IMR-90 (cell line): ENCODE measurements around the gene NANOS1. TPM values are rescaled to one million over a fixed set of nuclear protein-coding genes. Genes with fewer than 3 reads are reported as not detected.

Experiments used
- ATAC-seq: fragments of 200-7000 bp; cut with Tn5 transposase; 2 replicates; pipeline ENCODE4 v1.9.1; 2020; ENCODE audit warnings: low read depth, mild to moderate bottlenecking, moderate library complexity
- BruUV-seq: library from RNA; stranded (reverse); fragments of 400-500 nt; replicated peaks from 2 replicates; lab custom pipeline; 2021; lab: Mats Ljungman, UMichigan
- CTCF ChIA-PET: fragments of 300-600 bp; formaldehyde crosslinking; extraction: SDS; loops from one replicate; lab custom pipeline; 2021; ENCODE audit warnings: antibody characterized with exemption; lab: Yijun Ruan, JAX
- POLR2A ChIA-PET: fragments of 300-600 bp; sonication (Branson Sonifier 250); formaldehyde crosslinking; loops from one replicate; lab custom pipeline; 2022; ENCODE audit warnings: antibody characterized with exemption; ENCODE audit not compliant: unreplicated experiment; lab: Charles Lee
- DNase-seq: peaks from one replicate; pipeline ENCODE4 v3.0.0; 2013
- H2AFZ ChIP-seq: replicated peaks from 2 replicates; pipeline ENCODE3; 2013; ENCODE audit warnings: low read length, mild to moderate bottlenecking; ENCODE audit not compliant: poor library complexity
- H2AK5ac ChIP-seq: 2 replicates; pipeline ENCODE4 v1.6.1; 2013; ENCODE audit warnings: low read depth, low read length, inconsistent platforms
- H2AK9ac ChIP-seq: replicated peaks from 2 replicates; pipeline ENCODE3; 2013; ENCODE audit warnings: mild to moderate bottlenecking, low read depth, low read length, moderate library complexity; ENCODE audit not compliant: poor library complexity
- H2BK120ac ChIP-seq: 2 replicates; pipeline ENCODE4 v1.6.1; 2013; ENCODE audit warnings: low read depth, low read length, inconsistent platforms
- H2BK15ac ChIP-seq: 3 replicates; pipeline ENCODE4 v1.6.1; 2013; ENCODE audit warnings: low read depth, low read length, inconsistent platforms
- H2BK20ac ChIP-seq: 2 replicates; pipeline ENCODE4 v1.6.1; 2013; ENCODE audit warnings: low read depth, mild to moderate bottlenecking, inconsistent platforms, low read length, moderate library complexity
- H2BK5ac ChIP-seq: 2 replicates; pipeline ENCODE4 v1.6.1; 2013; ENCODE audit warnings: mild to moderate bottlenecking, low read depth, low read length, inconsistent platforms; ENCODE audit not compliant: poor library complexity, severe bottlenecking
- H3K14ac ChIP-seq: replicated peaks from 2 replicates; pipeline ENCODE4 v1.6.1; 2013; ENCODE audit warnings: low read depth, low read length, inconsistent platforms
- H3K18ac ChIP-seq: 2 replicates; pipeline ENCODE4 v1.6.1; 2013; ENCODE audit warnings: low read depth, low read length, control low read depth
- H3K23ac ChIP-seq: 2 replicates; pipeline ENCODE4 v1.6.1; 2013; ENCODE audit warnings: low read depth, low read length, inconsistent platforms
- H3K27ac ChIP-seq: 2 replicates; pipeline ENCODE4 v1.5.1; 2013; ENCODE audit warnings: mild to moderate bottlenecking, control low read depth, low read length; ENCODE audit not compliant: insufficient read depth
- H3K27me3 ChIP-seq: 2 replicates; pipeline ENCODE4 v1.6.1; 2013; ENCODE audit warnings: low read length; ENCODE audit not compliant: control insufficient read depth, insufficient read depth
- H3K36me3 ChIP-seq: 2 replicates; pipeline ENCODE4 v1.6.1; 2013; ENCODE audit warnings: low read length, mixed read lengths; ENCODE audit not compliant: control insufficient read depth, insufficient read depth
- H3K4ac ChIP-seq: 2 replicates; pipeline ENCODE4 v1.6.1; 2013; ENCODE audit warnings: low read depth, low read length, inconsistent platforms
- H3K4me1 ChIP-seq: 2 replicates; pipeline ENCODE4 v1.6.1; 2013; ENCODE audit warnings: low read length, mixed read lengths; ENCODE audit not compliant: control insufficient read depth, insufficient read depth
- H3K4me2 ChIP-seq: 2 replicates; pipeline ENCODE4 v1.6.1; 2013; ENCODE audit warnings: low read depth, mild to moderate bottlenecking, control low read depth, low read length, moderate library complexity
- H3K4me3 ChIP-seq: 2 replicates; pipeline ENCODE4 v1.5.1; 2013; ENCODE audit warnings: low read depth, mild to moderate bottlenecking, control low read depth, low read length, moderate library complexity; ENCODE audit not compliant: insufficient read depth
- H3K56ac ChIP-seq: 2 replicates; pipeline ENCODE4 v1.6.1; 2013; ENCODE audit warnings: low read length, inconsistent platforms; ENCODE audit not compliant: insufficient read depth; ENCODE audit errors: extremely low read depth
- H3K79me1 ChIP-seq, 2 experiments: 2 replicates each; pipeline ENCODE4 v1.6.1; 2013; ENCODE audit warnings: low read length in 2 of 2, inconsistent platforms in 1 of 2, low read depth in 1 of 2
- H3K9ac ChIP-seq: 2 replicates; pipeline ENCODE4 v1.6.1; 2013; ENCODE audit warnings: low read depth, low read length, control low read depth
- H3K9me1 ChIP-seq: 2 replicates; pipeline ENCODE4 v1.6.1; 2013; ENCODE audit warnings: low read length, inconsistent platforms; ENCODE audit not compliant: insufficient read depth
- H3K9me3 ChIP-seq: 2 replicates; pipeline ENCODE4 v1.6.1; 2013; ENCODE audit warnings: low read length; ENCODE audit not compliant: control insufficient read depth, insufficient read depth
- H4K20me1 ChIP-seq: 2 replicates; pipeline ENCODE4 v1.6.1; 2013; ENCODE audit warnings: low read length, inconsistent platforms; ENCODE audit not compliant: insufficient read depth
- H4K5ac ChIP-seq: 2 replicates; pipeline ENCODE4 v1.6.1; 2013; ENCODE audit warnings: mild to moderate bottlenecking, low read depth, low read length, control low read depth
- H4K8ac ChIP-seq, 2 experiments: 2 replicates each; pipeline ENCODE4 v1.6.1; 2013; ENCODE audit warnings: low read depth in 2 of 2, low read length in 2 of 2, control low read depth in 1 of 2, inconsistent platforms in 1 of 2
- H4K91ac ChIP-seq: 2 replicates; pipeline ENCODE4 v1.6.1; 2013; ENCODE audit warnings: low read depth, low read length, inconsistent platforms; ENCODE audit not compliant: insufficient read depth
- BHLHE40 ChIP-seq: fragments of 150-350 bp; IDR thresholded peaks from 2 replicates; pipeline ENCODE4 v1.6.1; 2016; ENCODE audit warnings: mild to moderate bottlenecking, low read depth, low read length
- CEBPB ChIP-seq: IDR thresholded peaks from 2 replicates; pipeline ENCODE4 v1.6.1; 2012; ENCODE audit warnings: low read depth, low read length, improper control_type of control experiment
- ELK1 ChIP-seq: fragments of 150-350 bp; IDR thresholded peaks from 2 replicates; pipeline ENCODE4 v1.6.1; 2016; ENCODE audit warnings: low read depth, mild to moderate bottlenecking, low read length, moderate library complexity, borderline replicate concordance
- NFE2L2 ChIP-seq: fragments of 150-350 bp; IDR thresholded peaks from 2 replicates; pipeline ENCODE4 v1.6.1; 2016; ENCODE audit warnings: low read depth, mild to moderate bottlenecking, low read length
- RAD21 ChIP-seq: IDR thresholded peaks from 2 replicates; pipeline ENCODE4 v1.6.1; 2012; ENCODE audit warnings: low read length, improper control_type of control experiment
- WGBS, 2 experiments: methylation state at CpG; one replicate each; pipeline versions ENCODE4 v1.1.5 to v1.1.7; 2013; ENCODE audit warnings: missing lambda C conversion rate in 2 of 2; ENCODE audit not compliant: insufficient read length in 1 of 2; ENCODE audit errors: extremely low coverage in 2 of 2; 5-methylcytosine and 5-hydroxymethylcytosine counted together
- dilution Hi-C: fragments of 300-500 bp; cut with HindIII; formaldehyde crosslinking; loops from one replicate; pipeline ENCODE4 v1.14.3; 2018; ENCODE audit warnings: low sequenced_read_pairs; ENCODE audit not compliant: unreplicated experiment
- in situ Hi-C: fragments of 300-500 bp; cut with MboI; formaldehyde crosslinking; loops from 3 replicates; pipeline ENCODE4 v1.14.3; 2019; ENCODE audit warnings: low sequenced_read_pairs, inconsistent platforms, mixed read lengths
- intact Hi-C: fragments of 100-400 bp; cut with micrococcal nuclease; formaldehyde crosslinking; loops from 2 replicates; pipeline ENCODE4 v1.10.0; 2022
- polyA plus RNA-seq, 3 experiments: library from polyadenylated mRNA; depleted of rRNA; stranded (reverse); fragments of >200 nt; gene quantifications; 2 replicates each; pipeline ENCODE4 v1.2.3, GENCODE V29; 2012; ENCODE audit warnings: low replicate concordance in 1 of 3
- total RNA-seq: library from RNA; depleted of rRNA; stranded (reverse); fragments of >200 nt; gene quantifications from 2 replicates; pipeline ENCODE4 v1.2.3, GENCODE V29; 2012

The NANOS1 gene
- total and polyA plus RNA-seq, 2 of the 4 experiments (the other 2 are of a cell fraction) = under 0.01 to 0.12 TPM

GRCh38 chr10:118992496-118992895 is 37.0 kb upstream of the NANOS1 start:
- peaks cover 3% of the 10 kb centered on the region; the same call in 1 of the 2 replicates for H3K9me3 ChIP-seq
- ATAC-seq (no peak), DNase-seq (no peak)
- ChIA-PET POLR2A (no interaction called here), CTCF (no interaction called here)
- no peak overlapping the region for H2BK5ac ChIP-seq
- no peaks in the 10 kb centered on the region for H3K9me1 ChIP-seq
- no peak overlapping the region for H4K91ac ChIP-seq
- no peak for TF ChIP-seq ELK1
- TF ChIP-seq NFE2L2 = no peak
- TF ChIP-seq RAD21 = no peak
- no peak for TF ChIP-seq CEBPB
- no peak for TF ChIP-seq BHLHE40
- no peak overlapping the region for H2BK20ac ChIP-seq
- H2AFZ ChIP-seq = no peak overlapping the region
- no peak overlapping the region for H3K4me2 ChIP-seq
- H3K79me1 ChIP-seq = no peaks in the 10 kb centered on the region
- H4K20me1 ChIP-seq = no peaks in the 10 kb centered on the region
- no peak overlapping the region for H3K14ac ChIP-seq
- in situ Hi-C loops (no loop called here), dilution Hi-C loops (no loop called here), intact Hi-C loops (no loop called here)
- no peak overlapping the region for H3K27ac ChIP-seq
- H3K56ac ChIP-seq = no peak overlapping the region
- no peak overlapping the region for H2BK120ac ChIP-seq
- no TSS peak for BruUV-seq
- H3K4me3 ChIP-seq = no peak overlapping the region
- peaks cover 32% of the 10 kb centered on the region for H3K27me3 ChIP-seq
- no peak overlapping the region for H3K4ac ChIP-seq
- no CpG with 5 or more reads among the region's 2 CpGs for WGBS, 2 experiments
- no peak overlapping the region for H4K8ac ChIP-seq
- H3K9ac ChIP-seq = no peak overlapping the region
- H3K23ac ChIP-seq = no peak overlapping the region
- no peak overlapping the region for H2BK15ac ChIP-seq
- H4K5ac ChIP-seq = no peak overlapping the region
- no peaks in the 10 kb centered on the region for H3K4me1 ChIP-seq
- no peak overlapping the region for H2AK5ac ChIP-seq
- H2AK9ac ChIP-seq = no peak overlapping the region
- H3K18ac ChIP-seq = no peak overlapping the region
- H3K36me3 ChIP-seq = no peaks in the 10 kb centered on the region
